ENCODE results near the gene IRGQ.

GRCh38 chr19:43541920-43542650, 53.8 kb downstream of the IRGQ start:
- TF ChIP-seq USF2 (CRISPR knock-in tag; IDR thresholded peaks at IDR 0.05) (no peak), NR3C1 (CRISPR knock-in tag; conservative IDR thresholded peaks at IDR 0.05; ENCODE audit: low read depth) (no peak), ATF1 (CRISPR knock-in tag; IDR thresholded peaks at IDR 0.05) (no peak), SMAD3 (CRISPR knock-in tag; IDR thresholded peaks at IDR 0.05; ENCODE audit: borderline replicate concordance) (no peak), ATF2 (CRISPR knock-in tag; IDR thresholded peaks at IDR 0.05; ENCODE audit: borderline replicate concordance, low read depth) (no peak), USF1 (CRISPR knock-in tag; IDR thresholded peaks at IDR 0.05) (no peak), CREB1 (CRISPR knock-in tag; IDR thresholded peaks at IDR 0.05) (no peak), JUN (CRISPR knock-in tag; IDR thresholded peaks at IDR 0.05) (no peak), ELF4 (CRISPR knock-in tag; IDR thresholded peaks at IDR 0.05; ENCODE audit: low read depth) (no peak), NR2C2 (CRISPR knock-in tag; IDR thresholded peaks at IDR 0.05) (no peak)
- TF ChIP-seq, protein P1, sequence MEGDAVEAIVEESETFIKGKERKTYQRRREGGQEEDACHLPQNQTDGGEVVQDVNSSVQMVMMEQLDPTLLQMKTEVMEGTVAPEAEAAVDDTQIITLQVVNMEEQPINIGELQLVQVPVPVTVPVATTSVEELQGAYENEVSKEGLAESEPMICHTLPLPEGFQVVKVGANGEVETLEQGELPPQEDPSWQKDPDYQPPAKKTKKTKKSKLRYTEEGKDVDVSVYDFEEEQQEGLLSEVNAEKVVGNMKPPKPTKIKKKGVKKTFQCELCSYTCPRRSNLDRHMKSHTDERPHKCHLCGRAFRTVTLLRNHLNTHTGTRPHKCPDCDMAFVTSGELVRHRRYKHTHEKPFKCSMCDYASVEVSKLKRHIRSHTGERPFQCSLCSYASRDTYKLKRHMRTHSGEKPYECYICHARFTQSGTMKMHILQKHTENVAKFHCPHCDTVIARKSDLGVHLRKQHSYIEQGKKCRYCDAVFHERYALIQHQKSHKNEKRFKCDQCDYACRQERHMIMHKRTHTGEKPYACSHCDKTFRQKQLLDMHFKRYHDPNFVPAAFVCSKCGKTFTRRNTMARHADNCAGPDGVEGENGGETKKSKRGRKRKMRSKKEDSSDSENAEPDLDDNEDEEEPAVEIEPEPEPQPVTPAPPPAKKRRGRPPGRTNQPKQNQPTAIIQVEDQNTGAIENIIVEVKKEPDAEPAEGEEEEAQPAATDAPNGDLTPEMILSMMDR (IDR thresholded peaks at IDR 0.05): no peak
- TF ChIP-seq, protein P2, sequence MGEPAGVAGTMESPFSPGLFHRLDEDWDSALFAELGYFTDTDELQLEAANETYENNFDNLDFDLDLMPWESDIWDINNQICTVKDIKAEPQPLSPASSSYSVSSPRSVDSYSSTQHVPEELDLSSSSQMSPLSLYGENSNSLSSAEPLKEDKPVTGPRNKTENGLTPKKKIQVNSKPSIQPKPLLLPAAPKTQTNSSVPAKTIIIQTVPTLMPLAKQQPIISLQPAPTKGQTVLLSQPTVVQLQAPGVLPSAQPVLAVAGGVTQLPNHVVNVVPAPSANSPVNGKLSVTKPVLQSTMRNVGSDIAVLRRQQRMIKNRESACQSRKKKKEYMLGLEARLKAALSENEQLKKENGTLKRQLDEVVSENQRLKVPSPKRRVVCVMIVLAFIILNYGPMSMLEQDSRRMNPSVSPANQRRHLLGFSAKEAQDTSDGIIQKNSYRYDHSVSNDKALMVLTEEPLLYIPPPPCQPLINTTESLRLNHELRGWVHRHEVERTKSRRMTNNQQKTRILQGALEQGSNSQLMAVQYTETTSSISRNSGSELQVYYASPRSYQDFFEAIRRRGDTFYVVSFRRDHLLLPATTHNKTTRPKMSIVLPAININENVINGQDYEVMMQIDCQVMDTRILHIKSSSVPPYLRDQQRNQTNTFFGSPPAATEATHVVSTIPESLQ (CRISPR knock-in tag; IDR thresholded peaks at IDR 0.05): no peak
- TF ChIP-seq, protein P3, sequence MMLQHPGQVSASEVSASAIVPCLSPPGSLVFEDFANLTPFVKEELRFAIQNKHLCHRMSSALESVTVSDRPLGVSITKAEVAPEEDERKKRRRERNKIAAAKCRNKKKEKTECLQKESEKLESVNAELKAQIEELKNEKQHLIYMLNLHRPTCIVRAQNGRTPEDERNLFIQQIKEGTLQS (CRISPR knock-in tag; conservative IDR thresholded peaks at IDR 0.05): no peak

Measured in WTC11 (cell line).